GM12873 (cell line): ENCODE measurements around the gene CBFB.
A peak's percentile ranks its signal among the peaks of the same experiment; 100 is the strongest.

Experiments
- CTCF ChIP-seq: IDR thresholded peaks from 2 replicates; pipeline ENCODE4 v1.5.1; 2012; ENCODE audit warnings: low read depth, mild to moderate bottlenecking, moderate library complexity, low read length, control low read depth; ENCODE audit not compliant: insufficient read depth; ENCODE audit errors: missing control alignments

Gene CBFB

GRCh38 chr16:67017810-67018488 is 11.0 kb upstream of the CBFB start:
- peak; percentile 92 for TF ChIP-seq CTCF

DNA sequence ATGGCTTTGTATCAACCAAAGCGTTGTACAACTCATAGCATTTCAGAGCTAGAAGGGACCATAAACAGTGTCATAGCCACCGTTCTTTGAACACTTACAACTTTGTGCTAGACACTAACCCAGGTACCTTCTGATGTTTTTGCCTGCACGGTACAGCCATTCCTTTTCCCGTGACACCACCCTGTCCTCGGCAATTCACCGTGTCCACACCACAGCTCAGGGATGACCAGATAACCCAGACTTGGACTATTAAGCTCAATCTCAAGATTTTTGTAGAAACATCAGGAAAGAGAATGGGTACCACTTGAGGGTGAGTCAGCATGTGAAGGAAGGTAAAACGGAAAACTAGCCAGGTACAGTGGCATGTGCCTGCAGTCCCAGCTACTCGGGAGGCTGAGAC is 9.8 kb upstream of the CBFB start:
- TF ChIP-seq CTCF, result no peak

- TF ChIP-seq CTCF, result no peak
Observed at GRCh38 chr16:67021321-67021720, 7.6 kb upstream of the CBFB start.

GRCh38 chr16:67022531-67023214 is 6.3 kb upstream of the CBFB start:
- TF ChIP-seq CTCF, result no peak

DNA sequence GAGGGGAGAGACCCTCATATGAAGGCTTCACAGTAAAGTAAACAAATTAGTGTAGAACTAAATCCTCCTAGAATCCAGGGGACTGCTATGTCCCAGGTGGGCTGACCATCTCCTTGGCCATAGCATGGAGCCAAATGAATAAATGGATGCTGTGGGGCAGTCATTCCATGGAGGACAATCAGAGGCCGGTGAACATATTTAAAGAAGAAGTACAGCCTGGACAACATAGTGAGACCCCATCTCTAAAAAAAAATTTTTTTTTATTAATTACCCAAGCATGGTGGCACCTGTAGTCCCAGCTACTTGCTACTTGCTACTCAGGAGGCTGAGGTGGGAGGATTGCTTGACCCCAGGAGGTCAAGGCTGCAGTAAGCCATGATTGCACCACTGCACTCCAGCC is 5.3 kb upstream of the CBFB start:
- TF ChIP-seq CTCF, result no peak

DNA sequence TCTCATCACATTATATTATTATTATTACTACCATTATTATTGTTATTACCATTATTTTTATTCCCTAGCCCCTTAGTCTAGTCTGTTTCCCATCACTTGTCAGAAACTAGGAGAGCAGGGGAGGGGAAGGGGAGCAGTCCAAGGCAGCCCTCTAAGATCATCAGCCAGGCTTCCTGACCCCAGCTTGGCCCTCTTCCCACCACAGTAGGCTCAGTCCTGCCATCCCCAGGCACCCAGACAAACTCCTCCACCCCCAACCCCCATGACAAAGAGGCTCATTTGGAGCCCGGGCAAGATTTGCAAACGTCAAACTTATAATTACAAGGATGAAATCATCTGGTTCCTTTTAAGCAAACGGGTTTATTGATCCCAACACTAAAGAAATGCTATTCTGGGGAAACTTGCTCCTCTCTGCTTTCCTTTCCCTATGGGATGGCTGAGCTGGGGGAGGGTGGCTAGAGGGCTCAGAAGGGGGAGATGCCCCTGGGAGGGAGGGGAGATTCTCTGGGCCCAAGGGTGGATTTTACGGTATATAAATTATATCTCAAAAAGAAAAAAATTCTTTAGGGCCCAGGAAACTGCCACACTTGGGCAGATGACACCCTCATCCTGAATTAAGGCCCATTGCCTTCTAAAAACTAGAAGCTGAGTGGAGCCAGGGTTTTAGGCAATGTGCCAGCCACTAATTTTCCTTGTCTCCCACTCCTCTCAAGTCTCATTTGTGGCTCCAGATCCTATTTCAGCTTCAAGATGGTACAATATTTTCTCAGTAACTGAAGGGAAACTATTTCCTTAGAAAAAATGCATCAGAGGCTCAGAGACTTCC is 4.4 kb upstream of the CBFB start:
- TF ChIP-seq CTCF, result no peak

GRCh38 chr16:67025210-67025550 is 3.8 kb upstream of the CBFB start:
- TF ChIP-seq CTCF, result no peak
